ENCODE data around the gene NDUFB10.
A peak's percentile ranks its signal among the peaks of the same experiment; 100 is the strongest.
"Not testable (repeated sequence)": the region's sequence is repeated elsewhere in the genome, so short reads cannot be mapped to it uniquely, and the experiment has no call there.

Gene NDUFB10

DNA sequence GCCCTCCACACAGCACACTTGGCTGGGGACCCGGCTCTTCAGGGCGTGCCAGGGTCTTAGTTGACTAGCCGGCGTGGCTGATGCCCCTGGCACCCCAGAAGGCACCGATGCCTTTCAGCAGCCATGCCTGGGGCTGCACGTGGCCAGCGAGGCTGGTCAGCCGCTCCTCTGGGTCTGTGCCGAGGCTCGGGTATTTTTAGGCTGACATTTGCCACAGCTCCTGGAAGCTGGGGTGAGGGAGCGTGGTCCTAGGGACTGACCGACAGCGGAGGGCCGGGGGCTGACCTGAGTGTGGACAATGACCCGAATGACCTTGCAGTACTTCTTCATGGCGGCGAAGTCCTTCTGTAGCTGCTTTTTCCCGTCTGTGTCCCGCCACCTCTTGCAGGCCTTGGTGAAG, 8.8 kb upstream of the NDUFB10 start:
- Histone ChIP-seq H3K4me1 (ENCODE audit: insufficient read depth, low read length) (no peaks in the 10 kb centered on the region), H3K36me3 (ENCODE audit: insufficient read depth, low read length) (no peaks in the 10 kb centered on the region), H3K27ac (ENCODE audit: low read depth, low read length) (no peak overlapping the region), H3K9ac (ENCODE audit: low read depth, low read length) (no peak overlapping the region), H3K4me3 (ENCODE audit: low read length) (no peak overlapping the region), H3K27me3 (ENCODE audit: insufficient read depth, low read length) (no peaks in the 10 kb centered on the region), H3K9me3 (ENCODE audit: insufficient read depth, low read depth, low read length) (no peaks in the 10 kb centered on the region)
- WGBS, result 93% methylated on average over 19 of the region's 19 CpGs

DNA sequence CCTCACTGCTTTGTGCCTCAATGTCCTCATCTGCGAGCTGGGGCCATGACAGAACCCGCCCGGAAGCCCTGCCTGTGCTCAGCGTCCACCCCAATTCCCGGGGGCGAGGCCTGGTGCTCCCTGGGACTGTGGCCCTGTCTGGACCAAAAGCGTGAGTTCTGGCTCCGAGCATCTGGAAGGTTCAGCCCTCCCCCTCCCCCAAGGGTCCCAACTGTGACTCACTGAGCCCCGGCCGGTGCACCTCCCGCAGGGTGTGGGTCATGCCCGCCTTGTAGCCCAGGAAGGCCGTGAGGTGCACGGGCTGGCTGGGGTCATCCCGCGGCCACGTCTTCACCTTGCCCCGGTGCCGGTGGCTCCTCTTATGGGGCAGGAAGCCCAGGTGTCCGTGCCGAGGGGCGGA, 5.6 kb upstream of the NDUFB10 start:
- no peak overlapping the region for H3K27ac ChIP-seq (ENCODE audit: low read depth, low read length)
- H3K9me3 ChIP-seq (ENCODE audit: insufficient read depth, low read depth, low read length), result no peaks in the 10 kb centered on the region
- 94% methylated on average over 22 of the region's 22 CpGs for WGBS
- H3K27me3 ChIP-seq (ENCODE audit: insufficient read depth, low read length), result no peaks in the 10 kb centered on the region
- no peaks in the 10 kb centered on the region for H3K36me3 ChIP-seq (ENCODE audit: insufficient read depth, low read length)
- H3K4me1 ChIP-seq (ENCODE audit: insufficient read depth, low read length), result no peaks in the 10 kb centered on the region; the same call in 1 of the 2 replicates
- no peak overlapping the region for H3K9ac ChIP-seq (ENCODE audit: low read depth, low read length)
- no peak overlapping the region for H3K4me3 ChIP-seq (ENCODE audit: low read length)

DNA sequence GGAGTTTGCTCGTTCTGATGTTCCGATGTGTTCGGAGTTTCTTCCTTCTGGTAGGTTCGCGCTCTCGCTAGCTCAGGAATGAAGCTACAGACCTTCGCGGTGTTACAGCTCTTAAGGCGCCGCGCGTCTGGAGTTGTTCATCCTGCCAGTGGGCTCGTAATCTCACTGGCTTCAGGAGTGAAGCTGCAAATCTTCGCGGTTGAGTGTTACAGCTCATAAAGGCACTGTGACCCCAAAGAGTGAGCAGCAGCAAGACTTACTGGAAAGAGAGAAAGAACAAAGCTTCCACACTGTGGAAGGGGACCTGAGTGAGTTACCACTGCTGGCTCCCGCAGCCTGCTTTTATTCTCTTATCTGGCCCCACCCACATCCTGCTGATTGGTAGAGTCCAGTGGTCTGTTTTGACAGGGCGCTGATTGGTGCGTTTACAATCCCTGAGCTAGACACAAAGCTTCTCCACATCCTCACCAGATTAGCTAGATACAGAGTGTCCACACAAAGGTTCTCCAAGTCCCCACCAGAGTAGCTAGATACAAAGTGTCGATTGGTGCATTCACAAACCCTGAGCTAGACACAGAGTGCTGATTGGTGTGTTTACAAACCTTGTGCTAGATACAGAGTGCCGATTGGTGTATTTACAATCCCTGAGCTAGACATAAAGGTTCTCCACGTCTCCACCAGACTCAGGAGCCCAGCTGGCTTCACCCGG, 1.8 kb upstream of the NDUFB10 start:
- H3K9me3 ChIP-seq (ENCODE audit: insufficient read depth, low read depth, low read length); H3K4me1 ChIP-seq (ENCODE audit: insufficient read depth, low read length); H3K27ac ChIP-seq (ENCODE audit: low read depth, low read length); H3K9ac ChIP-seq (ENCODE audit: low read depth, low read length); H3K4me3 ChIP-seq (ENCODE audit: low read length); H3K27me3 ChIP-seq (ENCODE audit: insufficient read depth, low read length): not testable (repeated sequence)
- WGBS, result 94% methylated on average over 19 of the region's 22 CpGs
- peaks cover 17% of the 10 kb centered on the region for H3K36me3 ChIP-seq (ENCODE audit: insufficient read depth, low read length)

DNA sequence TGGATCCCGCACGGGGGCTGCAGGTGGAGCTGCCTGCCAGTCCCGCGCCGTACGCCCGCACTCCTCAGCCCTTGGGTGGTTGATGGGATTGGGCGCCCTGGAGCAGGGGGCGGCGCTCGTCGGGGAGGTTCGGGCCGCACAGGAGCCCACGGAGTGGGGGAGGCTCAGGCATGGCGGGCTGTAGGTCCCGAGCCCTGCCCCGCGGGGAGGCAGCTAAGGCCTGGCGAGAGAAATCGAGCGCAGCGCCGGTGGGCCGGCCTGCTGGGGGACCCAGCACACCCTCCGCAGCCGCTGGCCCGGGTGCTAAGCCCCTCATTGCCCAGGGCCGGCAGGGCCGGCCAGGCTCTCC, 1.2 kb upstream of the NDUFB10 start:
- not testable (repeated sequence) for H3K9ac ChIP-seq (ENCODE audit: low read depth, low read length); H3K27ac ChIP-seq (ENCODE audit: low read depth, low read length); H3K4me1 ChIP-seq (ENCODE audit: insufficient read depth, low read length); H3K9me3 ChIP-seq (ENCODE audit: insufficient read depth, low read depth, low read length); H3K4me3 ChIP-seq (ENCODE audit: low read length); H3K27me3 ChIP-seq (ENCODE audit: insufficient read depth, low read length)
- WGBS, result 96% methylated on average over 30 of the region's 30 CpGs
- H3K36me3 ChIP-seq (ENCODE audit: insufficient read depth, low read length), result peaks cover 22% of the 10 kb centered on the region

DNA sequence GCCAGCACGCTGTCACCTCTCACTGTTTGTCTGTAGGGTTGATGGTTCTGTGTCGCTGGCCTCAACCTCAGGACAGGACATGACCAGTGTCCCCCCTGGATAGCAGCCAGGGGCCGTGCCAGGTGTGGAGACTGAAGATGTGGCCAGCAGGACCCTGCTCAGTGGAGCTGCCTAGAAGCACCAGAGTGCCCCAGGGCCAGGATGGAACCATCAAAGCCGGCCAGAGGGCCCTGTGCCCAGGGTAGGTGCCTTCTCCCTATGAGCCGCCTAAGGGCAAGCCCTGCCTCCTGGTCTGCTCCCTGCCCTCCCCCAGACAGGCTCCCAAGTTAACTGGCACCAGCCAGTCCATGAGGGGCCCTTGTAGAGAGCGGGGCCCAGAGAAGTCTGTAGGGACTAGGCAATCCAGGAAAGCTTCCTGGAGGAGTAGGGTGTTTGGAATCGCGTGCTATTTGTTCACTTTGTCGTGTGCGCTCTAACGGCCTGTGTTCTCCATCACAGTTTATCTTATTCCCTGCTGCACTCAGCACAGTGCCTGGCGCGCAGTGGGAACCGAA, 546 bp upstream of the NDUFB10 start:
- H3K9ac ChIP-seq (ENCODE audit: low read depth, low read length), result no peak overlapping the region
- H3K4me3 ChIP-seq (ENCODE audit: low read length), result peak overlapping the region; percentile 96
- peaks cover 29% of the 10 kb centered on the region for H3K36me3 ChIP-seq (ENCODE audit: insufficient read depth, low read length)
- WGBS, result 53% methylated on average over 14 of the region's 14 CpGs
- H3K4me1 ChIP-seq (ENCODE audit: insufficient read depth, low read length), result peaks cover 4% of the 10 kb centered on the region
- no peak overlapping the region for H3K27ac ChIP-seq (ENCODE audit: low read depth, low read length)
- no peaks in the 10 kb centered on the region for H3K9me3 ChIP-seq (ENCODE audit: insufficient read depth, low read depth, low read length)
- H3K27me3 ChIP-seq (ENCODE audit: insufficient read depth, low read length), result no peaks in the 10 kb centered on the region

DNA sequence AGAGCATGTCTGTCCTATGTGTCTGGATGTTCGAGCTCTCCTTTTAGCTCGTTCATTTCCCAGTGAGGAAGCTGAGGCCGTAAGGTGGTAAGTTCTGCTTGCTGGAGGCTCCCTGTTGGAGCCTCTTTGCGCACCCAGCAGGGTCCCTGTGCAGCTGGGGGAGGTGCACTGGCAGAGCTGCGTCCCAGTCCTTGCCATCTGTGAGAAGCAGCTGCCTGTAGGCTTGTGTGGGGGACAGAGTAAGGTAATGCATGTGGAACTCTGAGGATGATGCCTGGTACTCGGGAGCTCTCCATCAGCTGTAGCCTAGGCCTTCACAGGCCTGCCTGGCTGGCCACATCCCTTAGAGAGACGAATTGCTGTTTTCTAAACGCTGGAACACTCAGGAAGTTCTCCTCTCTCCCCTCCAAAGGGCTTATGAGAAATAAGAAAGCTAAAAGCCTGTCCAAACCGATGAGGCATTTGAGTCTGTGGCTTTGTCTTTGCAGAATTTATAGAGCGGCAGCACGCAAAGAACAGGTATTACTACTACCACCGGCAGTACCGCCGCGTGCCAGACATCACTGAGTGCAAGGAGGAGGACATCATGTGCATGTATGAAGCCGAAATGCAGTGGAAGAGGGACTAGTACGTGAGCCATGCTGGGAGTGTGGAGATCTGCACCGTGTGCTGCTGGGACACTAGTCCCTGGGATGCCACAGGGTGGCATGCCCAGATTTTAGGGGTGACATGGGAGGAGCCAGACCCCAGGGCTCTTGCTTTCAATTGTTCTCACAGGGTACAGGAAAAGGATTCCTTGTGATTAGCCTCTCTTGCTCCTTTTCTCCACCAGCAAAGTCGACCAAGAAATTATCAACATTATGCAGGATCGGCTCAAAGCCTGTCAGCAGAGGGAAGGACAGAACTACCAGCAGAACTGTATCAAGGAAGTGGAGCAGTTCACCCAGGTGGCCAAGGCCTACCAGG, 1.6 kb downstream of the NDUFB10 start:
- Histone ChIP-seq H3K36me3 (ENCODE audit: insufficient read depth, low read length) (peaks cover 33% of the 10 kb centered on the region), H3K27me3 (ENCODE audit: insufficient read depth, low read length) (no peaks in the 10 kb centered on the region), H3K4me3 (ENCODE audit: low read length) (peak overlapping the region; percentile 96), H3K9me3 (ENCODE audit: insufficient read depth, low read depth, low read length) (no peaks in the 10 kb centered on the region), H3K9ac (ENCODE audit: low read depth, low read length) (peak overlapping the region; percentile 96), H3K4me1 (ENCODE audit: insufficient read depth, low read length) (peaks cover 4% of the 10 kb centered on the region), H3K27ac (ENCODE audit: low read depth, low read length) (peak overlapping the region; percentile 14; the same call in 1 of the 2 replicates)
- 51% methylated on average over 20 of the region's 20 CpGs for WGBS

DNA sequence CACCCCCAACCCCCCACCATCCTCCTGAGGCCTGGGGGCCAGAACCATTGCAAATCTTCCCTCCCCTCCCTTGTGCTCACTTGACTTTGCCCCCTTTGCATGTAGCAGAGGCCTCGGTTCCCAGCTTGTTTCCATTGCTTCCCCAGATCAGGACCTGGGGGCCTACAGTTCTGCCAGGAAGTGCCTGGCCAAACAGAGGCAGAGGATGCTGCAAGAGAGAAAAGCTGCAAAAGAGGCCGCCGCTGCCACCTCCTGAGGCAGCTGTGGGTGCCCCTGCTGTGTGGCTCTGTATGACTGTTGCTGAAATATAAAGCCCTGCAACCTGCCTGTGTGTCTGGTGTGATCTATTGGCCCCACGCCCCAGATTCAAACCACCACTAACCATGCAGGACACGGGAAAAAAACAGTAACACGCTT, 2.3 kb downstream of the NDUFB10 start:
- WGBS, result 61% methylated on average over 6 of the region's 6 CpGs
- Histone ChIP-seq H3K27ac (ENCODE audit: low read depth, low read length) (peak overlapping the region; percentile 92; the same call in 1 of the 2 replicates), H3K27me3 (ENCODE audit: insufficient read depth, low read length) (no peaks in the 10 kb centered on the region), H3K4me3 (ENCODE audit: low read length) (0 out of 2 replicates have a peak overlapping the region, but pooled peaks have one; percentile 90), H3K36me3 (ENCODE audit: insufficient read depth, low read length) (peaks cover 33% of the 10 kb centered on the region), H3K9me3 (ENCODE audit: insufficient read depth, low read depth, low read length) (no peaks in the 10 kb centered on the region), H3K4me1 (ENCODE audit: insufficient read depth, low read length) (peaks cover 4% of the 10 kb centered on the region), H3K9ac (ENCODE audit: low read depth, low read length) (peak overlapping the region; percentile 10; the same call in 1 of the 2 replicates)

DNA sequence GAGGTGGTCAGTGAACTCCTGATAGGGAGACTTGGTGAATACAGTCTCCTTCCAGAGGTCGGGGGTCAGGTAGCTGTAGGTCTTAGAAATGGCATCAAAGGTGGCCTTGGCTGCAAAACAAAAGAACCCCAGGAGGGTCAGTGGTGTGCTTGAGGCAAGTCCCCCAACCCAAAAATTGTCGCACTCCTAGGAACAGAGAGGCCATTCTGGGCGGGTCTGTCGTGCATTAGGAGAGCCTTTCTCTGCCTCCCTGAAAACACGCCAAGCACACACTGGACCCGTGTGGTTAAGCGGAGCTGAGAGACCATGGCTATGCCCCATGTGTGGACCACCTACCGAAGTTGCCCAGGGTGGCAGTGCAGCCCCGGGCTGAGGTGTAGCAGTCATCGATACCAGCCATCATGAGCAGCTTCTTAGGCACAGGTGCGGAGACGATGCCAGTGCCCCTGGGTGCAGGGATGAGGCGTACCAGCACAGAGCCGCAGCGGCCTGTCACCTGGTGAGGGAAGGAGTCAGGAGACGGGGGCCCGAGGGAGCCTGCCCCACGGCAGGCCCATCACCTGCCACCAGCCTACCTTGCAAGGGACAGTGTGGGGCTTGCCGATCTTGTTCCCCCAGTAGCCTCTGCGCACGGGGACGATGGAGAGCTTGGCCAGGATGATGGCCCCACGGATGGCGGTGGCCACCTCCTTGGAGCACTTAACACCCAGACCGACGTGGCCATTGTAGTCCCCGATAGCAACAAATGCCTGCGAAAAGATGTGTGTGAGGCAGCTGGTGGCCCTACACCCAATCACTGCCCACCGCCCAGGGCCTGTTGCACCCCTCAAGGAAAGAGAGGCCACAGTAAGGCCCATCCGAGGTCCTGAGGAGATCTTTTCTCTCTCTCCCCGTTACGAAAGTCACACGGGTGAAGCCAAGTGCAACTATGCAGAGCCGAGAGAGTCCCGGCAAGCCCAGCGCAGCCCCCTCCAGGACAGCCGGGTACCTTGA, 3.1 kb downstream of the NDUFB10 start:
- Histone ChIP-seq H3K9ac (ENCODE audit: low read depth, low read length) (peak overlapping the region; percentile 98), H3K36me3 (ENCODE audit: insufficient read depth, low read length) (peaks cover 33% of the 10 kb centered on the region), H3K27ac (ENCODE audit: low read depth, low read length) (peak overlapping the region; percentile 92), H3K4me3 (ENCODE audit: low read length) (peak overlapping the region; percentile 90)
- H3K27me3 ChIP-seq (ENCODE audit: insufficient read depth, low read length); H3K9me3 ChIP-seq (ENCODE audit: insufficient read depth, low read depth, low read length); H3K4me1 ChIP-seq (ENCODE audit: insufficient read depth, low read length): not testable (repeated sequence)
- WGBS, result 87% methylated on average over 33 of the region's 37 CpGs

DNA sequence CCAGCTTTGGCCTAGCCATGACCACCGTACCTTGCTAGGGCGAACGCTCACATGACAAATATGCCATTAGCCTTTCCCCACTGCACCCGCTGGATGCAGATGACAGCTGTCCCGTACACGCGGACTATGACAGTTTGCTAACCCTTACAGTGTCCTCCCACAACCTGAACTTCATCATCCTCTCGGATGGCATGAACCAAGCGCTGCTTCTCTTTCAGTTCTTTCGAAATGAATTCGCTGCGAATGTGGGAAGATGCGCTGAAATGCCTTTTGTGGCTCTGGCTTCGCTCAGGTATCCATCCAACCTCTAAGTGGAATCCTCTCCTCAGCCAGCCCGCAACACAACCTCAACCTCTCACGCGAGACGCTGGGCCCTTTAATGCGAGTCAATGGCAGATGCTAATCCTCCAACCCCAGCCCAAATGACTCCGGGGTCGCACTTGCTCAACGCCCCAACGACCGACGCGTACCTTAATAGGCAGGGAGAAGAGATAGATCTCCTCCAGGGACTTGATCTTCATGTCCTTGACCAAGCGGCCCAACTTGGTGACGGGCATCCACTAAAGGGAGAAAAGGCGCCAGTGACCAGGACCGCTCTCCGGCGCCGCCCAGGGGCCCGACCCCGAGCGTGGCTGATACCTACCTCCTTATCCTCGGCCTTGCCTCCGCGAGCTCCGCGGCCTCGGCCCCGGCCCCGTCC, 4.6 kb downstream of the NDUFB10 start:
- Histone ChIP-seq H3K4me1 (ENCODE audit: insufficient read depth, low read length) (peaks cover 4% of the 10 kb centered on the region; the same call in 1 of the 2 replicates), H3K27ac (ENCODE audit: low read depth, low read length) (peak overlapping the region; percentile 92), H3K36me3 (ENCODE audit: insufficient read depth, low read length) (peaks cover 33% of the 10 kb centered on the region), H3K27me3 (ENCODE audit: insufficient read depth, low read length) (no peaks in the 10 kb centered on the region), H3K9me3 (ENCODE audit: insufficient read depth, low read depth, low read length) (no peaks in the 10 kb centered on the region), H3K9ac (ENCODE audit: low read depth, low read length) (peak overlapping the region; percentile 98), H3K4me3 (ENCODE audit: low read length) (peak overlapping the region; percentile 90)
- WGBS, result under 1% methylated on average over 44 of the region's 44 CpGs
